SK-N-MC (cell line): ENCODE measurements around the gene PRDM15.
A peak's percentile ranks its signal among the peaks of the same experiment; 100 is the strongest.

Source experiments
- DNase-seq: peaks from one replicate; pipeline ENCODE4 v3.0.0-alpha.2; 2011; ENCODE audit warnings: low read depth, low spot score
- H3K27ac ChIP-seq: fragments of 200-600 bp; sonication (generic); 2 replicates; pipeline ENCODE4 v1.5.1; 2016; ENCODE audit warnings: mixed run types
- H3K36me3 ChIP-seq: fragments of 200-600 bp; sonication (generic); 2 replicates; pipeline ENCODE4 v1.6.1; 2017; ENCODE audit warnings: antibody characterized with exemption, low read length, mixed read lengths; ENCODE audit not compliant: insufficient read depth
- H3K4me3 ChIP-seq: fragments of 200-600 bp; sonication (generic); 2 replicates; pipeline ENCODE4 v1.5.1; 2016
- H3K9ac ChIP-seq: fragments of 200-600 bp; sonication (generic); 2 replicates; pipeline ENCODE4 v1.8.0; 2017; ENCODE audit warnings: mixed run types, mixed read lengths; ENCODE audit not compliant: insufficient read length
- H3K9me3 ChIP-seq: fragments of 200-600 bp; sonication (generic); 2 replicates; pipeline ENCODE4 v1.6.1; 2017; ENCODE audit warnings: low read depth, mild to moderate bottlenecking, antibody characterized with exemption, low read length, moderate library complexity, mixed read lengths
- EZH2 ChIP-seq: fragments of 200-600 bp; sonication (generic); IDR thresholded peaks from one replicate; pipeline ENCODE4 v1.6.1; 2017; ENCODE audit warnings: antibody characterized with exemption
- FOXP2 ChIP-seq: optimal IDR thresholded peaks from 2 replicates; pipeline ENCODE3; 2011; ENCODE audit warnings: mild to moderate bottlenecking, moderate library complexity; ENCODE audit not compliant: insufficient read depth; ENCODE audit errors: extremely low read length, control extremely low read depth
- POLR2AphosphoS5 ChIP-seq: IDR thresholded peaks from 2 replicates; pipeline ENCODE4 v1.6.1; 2012; ENCODE audit warnings: mild to moderate bottlenecking, low read depth, low read length, borderline replicate concordance

PRDM15 gene

GRCh38 chr21:41879190-41879998 lies at the start of gene PRDM15:
PRDM15 (minus strand) TSS chr21:41879344; CDS start chr21:41860363, 18,981 bp downstream.
- no peak for DNase-seq

GRCh38 chr21:41928621-41929220 lies 49.6 kb upstream of the PRDM15 start:
- Histone ChIP-seq H3K27ac (no peak overlapping the region), H3K36me3 (no peaks in the 10 kb centered on the region), H3K9me3 (no peaks in the 10 kb centered on the region), H3K9ac (no peak overlapping the region), H3K4me3 (no peak overlapping the region)
- no peak for DNase-seq
- TF ChIP-seq FOXP2 (no peak), POLR2AphosphoS5 (no peak), EZH2 (no peak)

More at GRCh38 chr21:41879190-41879998, at the start of gene PRDM15:
- peak within 1 kb of the TSS; percentile 83 for H3K27ac ChIP-seq
- no peak for TF ChIP-seq POLR2AphosphoS5
- H3K9me3 ChIP-seq = no peaks in the 10 kb centered on the region
- H3K36me3 ChIP-seq = no peaks in the 10 kb centered on the region
- H3K4me3 ChIP-seq = peak within 1 kb of the TSS; percentile 98
- peak within 1 kb of the TSS; percentile 99 for H3K9ac ChIP-seq

GRCh38 chr21:41927727-41928409 lies 48.7 kb upstream of the PRDM15 start:
- no peak for TF ChIP-seq FOXP2
- TF ChIP-seq POLR2AphosphoS5 = no peak
- TF ChIP-seq EZH2 = no peak
- H3K9ac ChIP-seq = no peak overlapping the region
- no peak for DNase-seq

GRCh38 chr21:41926807-41927171 lies 47.6 kb upstream of the PRDM15 start:
- DNase-seq = no peak
- no peaks in the 10 kb centered on the region for H3K36me3 ChIP-seq
- H3K9me3 ChIP-seq = no peaks in the 10 kb centered on the region
- no peak for TF ChIP-seq POLR2AphosphoS5
- TF ChIP-seq EZH2 = no peak
- no peak for TF ChIP-seq FOXP2
- peak overlapping the region; percentile 47 for H3K9ac ChIP-seq
- peak overlapping the region; percentile 60 for H3K27ac ChIP-seq
- peak overlapping the region; percentile 46 for H3K4me3 ChIP-seq

More at GRCh38 chr21:41927727-41928409, 48.7 kb upstream of the PRDM15 start:
- Histone ChIP-seq H3K36me3 (no peaks in the 10 kb centered on the region), H3K27ac (no peak overlapping the region), H3K4me3 (no peak overlapping the region), H3K9me3 (no peaks in the 10 kb centered on the region)

GRCh38 chr21:41926117-41926806 lies 47.1 kb upstream of the PRDM15 start:
- no peak for TF ChIP-seq FOXP2
- TF ChIP-seq POLR2AphosphoS5 = no peak
- TF ChIP-seq EZH2 = no peak
- Histone ChIP-seq H3K27ac (peak overlapping the region; percentile 60), H3K9ac (peak overlapping the region; percentile 47), H3K9me3 (no peaks in the 10 kb centered on the region), H3K36me3 (no peaks in the 10 kb centered on the region), H3K4me3 (peak overlapping the region; percentile 46)
- DNase-seq = no peak

GRCh38 chr21:41925767-41926116 lies 46.6 kb upstream of the PRDM15 start:
- DNase-seq = no peak
- no peak overlapping the region for H3K4me3 ChIP-seq
- no peak for TF ChIP-seq EZH2
- TF ChIP-seq POLR2AphosphoS5 = no peak
- TF ChIP-seq FOXP2 = no peak
- no peak overlapping the region for H3K9ac ChIP-seq
- H3K27ac ChIP-seq = no peak overlapping the region
- H3K36me3 ChIP-seq = no peaks in the 10 kb centered on the region
- H3K9me3 ChIP-seq = no peaks in the 10 kb centered on the region

GRCh38 chr21:41924368-41924754 lies 45.2 kb upstream of the PRDM15 start:
- no peak overlapping the region for H3K9ac ChIP-seq
- no peak overlapping the region for H3K4me3 ChIP-seq
- no peak overlapping the region for H3K27ac ChIP-seq
- no peaks in the 10 kb centered on the region for H3K36me3 ChIP-seq
- no peak for DNase-seq
- TF ChIP-seq EZH2 = no peak
- TF ChIP-seq FOXP2 = no peak
- no peak for TF ChIP-seq POLR2AphosphoS5
- no peaks in the 10 kb centered on the region for H3K9me3 ChIP-seq
